ENCODE data around the gene AUH.

AUH gene

DNA sequence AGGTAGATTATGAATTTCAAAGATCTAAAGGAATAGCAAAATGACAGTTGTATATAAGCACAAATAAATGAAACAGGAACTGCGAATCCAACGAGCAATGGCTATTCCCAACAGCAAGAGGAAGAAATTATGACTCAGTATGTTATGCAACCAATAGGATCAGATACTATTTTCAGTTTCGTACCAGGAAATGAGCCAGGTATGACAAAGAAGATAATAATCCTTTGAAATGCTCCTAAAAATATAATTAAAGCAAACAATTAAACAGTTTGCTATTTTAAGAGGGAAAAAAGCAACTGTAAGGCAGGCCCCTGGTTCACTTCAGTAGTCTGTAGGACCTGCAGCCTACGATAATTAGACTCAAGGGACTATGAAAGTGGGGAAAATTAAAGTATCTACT, 58.9 kb downstream of the AUH start:
- no peak for FAIRE-seq

DNA sequence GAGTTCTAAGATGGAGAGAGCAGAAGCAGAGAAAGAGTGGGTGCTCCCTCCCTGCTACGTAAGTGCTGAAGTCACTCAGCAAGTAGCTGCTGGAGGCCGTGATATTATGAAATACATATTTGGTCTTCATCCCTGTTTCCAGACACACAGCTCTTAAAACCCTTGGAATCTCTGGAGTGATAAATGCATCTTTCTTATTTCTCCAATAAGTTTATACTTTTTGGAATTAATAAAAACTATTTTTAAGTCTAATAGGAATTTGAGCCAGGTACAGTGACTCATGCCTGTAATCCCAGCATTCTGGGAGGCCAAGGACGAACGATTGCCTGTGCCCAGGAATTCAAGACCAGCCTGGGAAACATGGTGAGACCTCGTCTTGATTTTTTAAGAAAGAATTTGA, 60.6 kb downstream of the AUH start:
- DNase-seq (ENCODE audit: extremely low spot score, insufficient read length, low read depth) (no peak), FAIRE-seq (no peak)

More for the DNA sequence above, 58.9 kb downstream of the AUH start:
- no peak for DNase-seq (ENCODE audit: extremely low spot score, insufficient read length, low read depth)

DNA sequence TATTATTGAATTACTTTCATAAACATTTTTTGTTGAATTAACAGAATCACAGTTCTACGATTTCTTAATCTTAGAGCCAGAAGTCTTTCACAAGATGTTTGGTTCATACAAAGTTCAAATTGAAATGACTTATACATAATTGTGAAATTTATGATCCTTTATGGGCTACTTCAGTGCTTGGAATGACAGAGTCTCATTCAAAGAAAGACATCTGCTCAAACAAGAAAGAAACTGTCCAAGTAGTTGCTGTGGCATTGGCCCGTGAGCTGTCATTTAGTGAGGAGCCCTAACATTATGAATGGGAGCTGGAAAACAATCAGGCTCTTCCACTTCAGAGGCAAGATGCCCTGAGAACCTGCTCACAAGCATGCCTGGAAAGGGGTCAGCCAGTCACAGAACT, 63.4 kb downstream of the AUH start:
- FAIRE-seq (no peak), DNase-seq (ENCODE audit: extremely low spot score, insufficient read length, low read depth) (no peak)

DNA sequence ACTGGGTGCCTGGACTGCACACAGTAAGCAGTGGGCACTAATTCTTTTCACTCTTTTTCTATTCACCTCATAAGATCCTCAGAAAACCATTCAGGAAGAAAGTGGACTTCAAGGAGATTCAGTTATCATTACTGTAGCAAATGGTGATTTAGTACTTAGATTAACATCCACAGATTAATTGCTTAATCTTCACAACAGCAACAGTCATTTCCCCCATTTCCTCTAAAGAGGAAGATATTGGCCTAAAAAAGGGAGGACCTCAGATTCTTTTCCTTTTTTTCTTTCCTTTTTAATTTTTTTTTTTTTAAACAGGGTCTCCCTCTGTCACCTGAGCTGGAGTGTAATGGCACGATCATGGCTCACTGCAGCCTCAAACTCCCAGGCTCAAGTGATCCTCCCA, 64.4 kb downstream of the AUH start:
- no peak for DNase-seq (ENCODE audit: extremely low spot score, insufficient read length, low read depth)
- FAIRE-seq, result no peak

DNA sequence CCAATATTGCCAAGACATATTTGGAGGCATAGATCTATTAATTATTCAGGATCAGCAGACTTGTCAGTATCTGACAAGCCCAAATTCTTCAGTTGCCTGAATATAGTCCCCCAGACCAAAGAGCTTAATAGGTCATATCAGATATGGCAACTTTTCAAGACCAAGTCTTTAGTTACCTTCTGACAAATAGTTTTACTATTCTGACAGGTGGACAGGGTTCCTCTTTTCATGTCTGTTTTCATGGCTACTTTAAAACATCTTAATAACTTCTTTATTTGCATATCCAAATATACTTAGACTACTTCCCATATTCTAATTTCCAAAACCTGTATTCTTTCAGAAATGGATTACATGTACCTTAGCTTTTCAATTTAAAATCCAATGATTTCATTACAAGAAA, 65.4 kb downstream of the AUH start:
- DNase-seq (ENCODE audit: extremely low spot score, insufficient read length, low read depth) (no peak), FAIRE-seq (no peak)

DNA sequence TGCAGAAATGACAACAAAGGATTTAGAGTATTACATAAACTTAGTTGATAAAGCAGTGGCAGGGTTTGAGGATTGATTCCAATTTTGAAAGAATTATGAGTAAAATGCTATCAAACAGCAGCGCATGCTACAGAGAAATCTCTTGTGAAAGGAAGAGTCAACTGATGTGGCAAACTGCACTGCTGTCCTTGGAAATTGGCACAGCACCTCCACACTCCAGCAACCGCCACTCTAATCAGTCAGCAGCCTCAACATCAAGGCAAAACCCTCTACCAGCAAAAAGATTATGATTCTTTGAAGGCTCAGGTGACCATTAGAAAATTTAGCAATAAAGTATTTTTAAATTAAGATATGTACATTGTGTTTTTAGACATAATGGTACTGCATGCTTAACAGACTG, 66.4 kb downstream of the AUH start:
- no peak for DNase-seq (ENCODE audit: extremely low spot score, insufficient read length, low read depth)
- FAIRE-seq, result no peak

DNA sequence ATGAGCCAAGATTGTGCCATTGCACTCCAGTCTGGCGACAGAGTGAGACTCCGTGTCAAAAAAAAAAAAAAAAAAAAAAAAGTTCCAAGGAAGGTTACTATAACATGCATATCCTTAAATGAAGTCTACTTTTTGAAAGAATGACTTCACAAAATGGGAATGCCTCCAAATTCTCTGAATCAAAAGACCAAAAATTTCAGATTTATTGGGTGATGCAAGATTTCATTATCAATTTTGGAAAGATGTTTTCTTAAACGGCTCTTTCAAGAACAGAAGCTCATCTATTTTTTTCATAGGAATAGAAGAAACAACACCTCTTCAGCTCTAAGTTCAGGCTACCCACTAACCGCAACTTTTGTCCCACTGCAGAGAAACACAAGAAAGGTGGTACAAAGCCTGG, 69.9 kb downstream of the AUH start:
- no peak for FAIRE-seq
- DNase-seq (ENCODE audit: extremely low spot score, insufficient read length, low read depth), result no peak

DNA sequence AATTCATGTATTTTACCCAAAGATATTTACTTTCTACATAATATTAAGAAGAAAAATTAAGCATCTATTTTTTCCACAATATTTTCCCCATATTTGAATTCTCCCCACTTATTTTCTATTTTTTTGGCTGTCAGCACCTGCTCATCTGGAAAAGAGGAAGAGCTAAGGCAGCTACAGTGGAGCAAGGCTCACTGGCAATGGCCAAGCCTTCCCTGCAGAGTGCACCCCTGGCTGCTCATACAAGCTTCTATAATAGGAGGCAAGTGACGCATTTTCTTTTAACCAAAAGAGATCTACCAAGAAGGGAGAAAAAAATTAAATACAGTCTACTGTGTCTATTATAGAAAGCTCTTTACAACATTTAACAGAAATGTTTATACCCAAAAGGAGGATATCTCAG, 72.5 kb downstream of the AUH start:
- FAIRE-seq (no peak), DNase-seq (ENCODE audit: extremely low spot score, insufficient read length, low read depth) (no peak)

DNA sequence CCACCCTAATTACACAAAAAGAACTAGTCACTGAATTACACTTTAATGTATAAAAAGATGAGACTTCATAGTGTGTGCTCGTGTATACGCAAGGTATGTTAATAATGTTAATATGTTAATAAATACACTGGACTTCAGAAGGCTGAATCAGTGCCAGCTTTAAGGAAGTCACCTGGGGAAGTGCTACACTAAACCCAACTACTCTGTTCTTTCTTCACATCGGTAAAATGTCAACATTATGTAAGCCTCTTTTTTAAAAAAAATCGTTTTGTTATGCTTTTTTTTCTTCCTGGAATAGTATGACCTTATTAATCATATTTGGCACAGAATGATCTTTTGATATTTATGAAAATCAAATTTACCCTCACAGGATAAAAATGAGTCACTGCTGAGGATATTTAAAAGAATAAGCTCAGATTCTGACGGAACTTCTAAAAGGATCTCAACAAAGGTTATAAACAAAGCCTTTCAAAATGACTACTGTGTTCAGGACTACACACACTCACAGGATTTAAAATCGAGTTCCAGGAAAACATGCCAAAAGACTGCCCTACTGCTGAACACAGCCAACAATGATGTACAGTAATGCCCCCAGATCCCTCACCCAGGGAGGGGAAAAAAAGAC, 75.9 kb downstream of the AUH start:
- no peak for FAIRE-seq
- no peak for DNase-seq (ENCODE audit: extremely low spot score, insufficient read length, low read depth)

DNA sequence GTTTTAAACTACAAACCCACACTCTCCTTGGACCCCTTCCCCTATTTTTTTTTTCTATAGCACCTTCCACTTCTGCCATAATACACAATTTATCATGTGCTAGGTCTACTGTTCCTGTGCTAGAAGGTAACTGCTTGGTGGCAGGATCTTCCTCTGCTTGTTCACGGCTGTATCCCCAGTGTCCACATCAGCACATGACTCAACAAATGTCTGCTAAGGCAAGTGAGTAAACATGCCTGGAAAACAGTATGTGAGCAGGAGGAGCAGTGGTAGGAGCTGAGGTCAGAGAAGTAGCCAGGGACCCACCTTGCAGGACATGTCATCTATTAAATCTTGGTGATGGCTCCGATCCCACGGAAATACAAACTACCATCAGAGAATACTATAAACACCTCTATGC, 79.4 kb downstream of the AUH start:
- FAIRE-seq, result no peak

DNA sequence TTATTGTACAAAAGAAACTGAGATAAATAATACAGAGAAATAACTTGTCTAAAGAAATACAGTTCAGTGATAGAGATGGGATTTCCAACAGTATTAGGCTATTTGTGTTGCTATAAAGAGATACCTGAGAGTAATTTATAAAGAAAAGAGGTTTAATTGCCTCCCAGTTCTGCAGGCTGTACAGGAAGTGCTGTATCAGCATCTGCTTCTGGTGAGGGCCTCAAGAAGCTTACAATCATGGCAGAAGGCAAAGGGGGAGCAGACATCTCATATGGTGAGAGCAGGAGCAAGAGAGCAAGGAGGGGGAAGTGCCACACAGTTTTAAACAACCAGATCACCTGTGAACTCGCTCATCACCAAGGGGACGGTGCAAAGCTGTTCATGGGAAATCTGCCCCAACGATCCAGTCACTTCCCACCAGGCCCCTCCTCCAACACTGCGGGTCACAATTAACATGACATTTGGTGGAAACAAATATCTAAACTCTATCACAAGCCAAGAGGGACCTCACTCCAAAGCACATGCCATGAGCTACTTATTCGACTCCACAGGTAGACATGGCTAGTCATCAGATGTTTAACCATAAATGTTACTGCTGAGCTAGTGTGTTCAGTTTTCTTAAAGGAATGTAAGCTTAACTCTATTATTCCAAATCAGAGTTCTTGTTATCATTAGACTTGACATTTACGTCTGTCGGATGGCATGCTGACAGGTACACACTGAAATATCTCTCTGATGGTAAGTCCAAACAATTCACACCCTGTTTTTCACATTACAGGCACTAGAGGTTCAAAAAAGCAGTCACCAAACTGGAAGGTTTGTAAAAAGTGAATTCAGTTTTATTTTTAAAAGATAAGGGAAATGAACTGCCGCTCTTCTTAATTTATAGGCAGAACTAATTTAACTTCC, 82.2 kb downstream of the AUH start:
- peak; percentile 24 for FAIRE-seq
- DNase-seq (ENCODE audit: extremely low spot score, insufficient read length, low read depth), result no peak

More for the DNA sequence above, 79.4 kb downstream of the AUH start:
- DNase-seq (ENCODE audit: extremely low spot score, insufficient read length, low read depth), result no peak

DNA sequence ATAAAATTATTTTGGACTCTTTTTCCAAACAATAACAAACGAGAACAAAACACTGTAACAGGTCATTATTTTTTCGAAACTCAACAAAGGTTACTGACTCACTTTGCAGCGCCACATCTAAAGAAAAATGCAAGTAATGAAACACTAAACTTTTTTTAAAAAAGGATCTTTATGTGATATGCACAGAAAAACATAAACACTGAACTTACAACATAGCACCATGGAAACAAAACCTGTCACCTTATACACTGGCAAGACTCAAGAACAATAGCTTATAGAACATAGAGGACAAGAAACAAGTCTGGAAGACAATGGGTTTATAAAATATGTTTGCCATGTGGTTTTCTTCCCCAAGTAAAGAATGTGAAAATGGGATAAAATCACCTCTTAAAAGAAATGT, 85.2 kb downstream of the AUH start:
- FAIRE-seq (no peak), DNase-seq (ENCODE audit: extremely low spot score, insufficient read length, low read depth) (no peak)

DNA sequence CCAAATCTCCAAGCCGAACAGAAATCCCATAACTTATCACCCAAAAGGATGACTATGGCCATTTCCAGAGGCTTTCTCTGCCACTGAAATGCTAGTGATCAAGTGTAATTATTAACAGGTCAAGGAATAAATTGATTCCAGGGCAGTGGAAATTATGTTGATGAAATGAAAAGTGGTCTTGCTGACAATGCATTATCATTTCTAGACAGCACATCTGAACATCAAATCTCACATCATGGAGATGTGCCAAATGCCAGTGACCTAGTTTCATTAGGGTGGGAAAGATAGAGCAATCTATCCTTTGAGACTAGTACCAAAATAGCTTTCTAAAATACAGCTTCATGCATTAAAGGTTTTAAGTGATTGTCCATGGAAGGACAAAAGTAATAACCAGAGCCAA, 86.1 kb downstream of the AUH start:
- DNase-seq (ENCODE audit: extremely low spot score, insufficient read length, low read depth), result no peak
- no peak for FAIRE-seq

DNA sequence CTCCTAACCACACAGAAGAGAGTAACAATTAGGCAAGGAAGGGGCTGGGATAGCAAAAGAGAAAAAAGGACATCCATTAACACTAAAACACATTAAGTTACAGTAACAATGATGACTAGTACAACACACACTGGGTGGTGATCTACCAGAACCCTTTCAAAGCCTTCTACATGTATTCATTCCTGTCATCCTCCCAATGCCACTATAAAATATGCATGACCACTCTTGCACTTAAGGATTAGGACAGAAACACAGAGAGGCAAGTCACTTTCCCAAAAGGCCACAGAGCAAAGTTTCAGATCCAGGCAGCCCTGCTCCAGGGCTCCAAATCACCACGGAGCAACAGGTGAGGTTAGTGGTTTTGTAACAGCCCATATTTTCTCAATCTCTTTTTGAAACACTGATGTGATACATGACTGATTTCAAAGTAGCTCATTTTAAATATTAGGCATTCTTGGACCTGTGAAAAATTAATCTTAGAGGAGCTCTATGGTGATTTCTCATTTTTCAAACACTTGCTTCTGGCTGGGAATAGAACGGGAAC, 86.7 kb downstream of the AUH start:
- FAIRE-seq, result no peak

DNA sequence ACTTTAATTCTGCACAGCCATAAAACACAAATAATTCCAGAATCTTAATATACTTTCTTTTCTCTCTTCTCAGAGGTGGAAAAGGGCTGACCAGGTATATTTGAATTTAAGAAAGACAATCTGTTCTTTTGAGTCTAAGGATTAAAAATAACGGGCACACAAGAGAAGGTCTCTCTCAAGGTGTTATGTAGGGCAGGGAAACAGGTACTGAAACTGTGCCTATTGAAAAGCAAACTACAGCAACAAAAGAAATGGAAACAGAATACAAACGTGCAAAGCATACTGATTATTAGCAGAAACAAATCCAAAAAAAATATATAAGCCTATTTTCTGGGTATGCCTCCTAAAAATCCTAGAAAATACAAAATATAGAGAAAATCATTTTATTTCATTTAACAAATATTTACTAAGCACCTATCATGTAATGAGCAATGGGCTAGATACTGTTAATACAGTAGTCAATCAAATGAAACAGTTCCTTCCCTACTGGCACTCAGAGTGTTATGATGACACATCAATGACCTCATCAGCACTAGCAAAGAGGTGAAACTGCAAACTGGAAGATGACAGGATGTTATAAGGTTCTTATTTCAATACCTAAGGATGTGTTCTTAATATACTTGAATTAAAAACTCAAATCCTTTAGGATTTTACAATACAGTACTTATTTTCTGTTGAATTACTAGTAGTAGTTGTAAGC, 87.7 kb downstream of the AUH start:
- no peak for DNase-seq (ENCODE audit: extremely low spot score, insufficient read length, low read depth)
- FAIRE-seq, result peak; percentile 63

More for the DNA sequence above, 86.7 kb downstream of the AUH start:
- no peak for DNase-seq (ENCODE audit: extremely low spot score, insufficient read length, low read depth)

DNA sequence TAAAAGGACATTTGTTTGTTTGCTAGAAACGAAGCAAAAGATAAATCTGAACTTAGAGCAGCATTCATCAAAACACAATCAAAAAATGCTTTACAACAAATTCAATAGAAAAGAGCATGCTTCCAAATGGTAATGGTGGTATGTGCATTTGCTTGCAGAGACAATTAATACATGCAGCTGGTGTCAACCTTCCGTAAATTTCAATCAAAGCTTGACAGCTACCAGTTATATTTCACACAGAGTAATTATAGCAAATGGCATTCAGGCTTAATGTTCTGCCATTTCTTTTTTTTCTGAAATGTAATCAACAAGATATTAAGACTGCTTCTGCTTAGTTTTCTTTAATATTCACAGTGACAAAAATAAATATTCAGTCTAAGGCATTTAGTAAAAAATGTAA, 90.6 kb downstream of the AUH start:
- DNase-seq (ENCODE audit: extremely low spot score, insufficient read length, low read depth), result no peak
- no peak for FAIRE-seq

DNA sequence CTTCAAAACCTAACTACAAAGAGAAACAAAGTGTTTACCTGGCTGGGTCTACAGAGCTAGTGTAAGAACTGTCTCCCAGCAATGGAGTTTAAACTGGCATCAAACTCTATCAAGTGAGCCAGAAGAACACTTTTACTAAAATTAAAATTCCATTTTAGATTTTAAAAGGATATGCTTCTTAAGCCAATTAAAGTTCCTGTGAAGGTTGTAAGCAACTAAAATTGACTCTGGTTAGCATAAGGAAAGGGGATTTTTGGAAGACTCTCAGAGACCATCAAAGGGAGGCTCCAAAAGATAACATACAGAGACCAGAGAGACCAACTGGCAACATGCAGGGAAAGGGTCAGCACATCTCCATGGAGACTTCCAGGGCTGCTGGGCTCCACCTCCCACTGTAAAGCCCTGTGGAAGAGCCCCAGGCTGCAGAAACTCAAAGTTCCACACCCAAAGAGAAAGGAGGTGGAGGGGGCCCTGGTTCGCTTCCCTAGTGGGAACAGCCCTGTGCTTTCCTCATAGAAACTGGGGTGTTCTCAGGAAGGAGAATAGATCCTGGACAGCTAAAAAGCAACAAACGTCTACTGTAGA, 91.7 kb downstream of the AUH start:
- DNase-seq (ENCODE audit: extremely low spot score, insufficient read length, low read depth), result no peak

DNA sequence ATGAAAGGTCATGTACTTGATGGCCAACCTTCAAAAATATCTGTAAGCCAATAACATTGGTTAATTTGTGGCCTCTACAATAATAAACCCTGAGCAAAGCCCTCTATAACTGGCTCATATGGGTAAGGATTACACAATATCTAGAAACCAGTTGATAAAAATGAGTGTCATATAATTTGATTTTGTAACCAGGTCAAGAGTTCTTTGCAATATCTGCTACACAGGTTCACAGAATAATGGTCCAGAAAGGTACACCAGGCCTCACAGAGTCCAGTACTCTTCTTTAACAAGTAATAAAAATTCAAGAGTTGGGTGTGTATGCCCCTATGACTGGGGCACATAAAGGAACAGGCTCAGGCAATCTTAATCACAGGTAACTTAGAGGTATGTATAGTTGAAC, 95.3 kb downstream of the AUH start:
- FAIRE-seq, result no peak
- no peak for DNase-seq (ENCODE audit: extremely low spot score, insufficient read length, low read depth)

More for the DNA sequence above, 91.7 kb downstream of the AUH start:
- no peak for FAIRE-seq

DNA sequence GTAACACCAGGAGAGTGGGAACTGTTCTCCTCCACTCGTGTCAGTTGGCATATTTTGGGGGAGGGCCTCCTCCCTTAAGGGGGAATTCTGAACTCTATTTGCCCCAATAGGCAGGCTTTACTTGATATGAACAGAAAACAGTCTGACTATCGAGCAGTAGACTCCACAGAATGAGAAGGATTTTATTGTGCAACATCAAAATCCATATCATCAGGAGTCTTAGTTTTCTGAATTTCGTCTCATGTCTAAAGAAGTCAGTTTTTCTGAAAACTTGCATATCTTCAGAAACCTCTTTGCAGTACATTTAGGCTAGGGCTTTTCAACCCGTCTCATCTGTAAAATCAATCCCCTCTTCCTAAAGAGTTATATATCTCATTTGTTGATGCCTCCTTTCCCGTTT, 96.2 kb downstream of the AUH start:
- no peak for DNase-seq (ENCODE audit: extremely low spot score, insufficient read length, low read depth)
- no peak for FAIRE-seq

DNA sequence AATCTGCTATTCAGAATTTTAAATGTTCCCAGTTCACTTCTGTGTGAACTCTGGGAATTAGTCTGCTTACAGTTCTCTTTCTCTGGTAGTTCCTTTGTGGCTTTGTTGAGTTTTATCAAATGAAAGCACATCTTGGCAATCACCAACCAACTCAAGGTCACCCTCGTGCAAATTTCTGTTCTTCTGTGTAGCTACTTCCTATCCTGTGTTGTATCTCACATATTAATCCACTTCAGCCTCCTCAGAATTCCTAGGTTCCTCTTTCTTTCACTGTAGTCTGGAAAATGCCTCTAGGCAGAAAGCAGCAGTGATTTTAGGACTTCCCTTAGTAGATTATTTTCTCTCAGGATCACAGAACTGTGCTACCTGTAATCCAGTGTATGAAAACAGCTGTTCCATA, 100.3 kb downstream of the AUH start:
- FAIRE-seq (no peak), DNase-seq (ENCODE audit: extremely low spot score, insufficient read length, low read depth) (no peak)

Measured in GM18507 (cell line).